GM19193 (cell line): ENCODE measurements around the gene TIMD4.

ENCODE experiments used
- POLR2A ChIP-seq: IDR thresholded peaks from 4 replicates; pipeline ENCODE4 v1.6.1; 2011; ENCODE audit not compliant: insufficient read depth, insufficient read length; ENCODE audit errors: extremely low read depth

TIMD4 gene

DNA sequence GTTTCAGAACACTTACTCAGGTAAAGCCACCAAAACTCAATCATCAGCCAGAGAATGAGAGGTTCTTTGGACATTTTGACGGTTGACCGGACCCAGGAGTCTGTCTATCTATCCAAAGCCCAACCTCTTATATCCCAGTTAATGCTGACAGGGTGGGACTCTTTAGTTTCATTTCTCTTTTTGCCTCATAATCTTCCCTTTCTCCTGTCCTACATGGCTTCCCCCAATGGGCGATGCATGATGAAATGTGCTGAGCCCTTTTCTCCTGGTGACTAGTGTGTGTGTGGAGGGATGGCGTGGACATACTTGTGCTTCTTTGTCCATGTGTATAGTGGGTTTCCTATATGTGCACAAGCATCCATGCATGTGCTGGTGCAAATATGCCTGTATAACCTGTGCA, at the start of gene TIMD4:
TSS of gene TIMD4 (minus strand) at position 102 of the 400 bp plus-strand sequence. CDS start at position 74, 28 bp downstream.
- TF ChIP-seq POLR2A: no peak

GRCh38 chr5:157006262-157006661, 43.2 kb upstream of the TIMD4 start:
- no peak for TF ChIP-seq POLR2A

- no peak for TF ChIP-seq POLR2A
These were observed 42.0 kb upstream of the TIMD4 start for GRCh38 chr5:157004893-157005551.

DNA sequence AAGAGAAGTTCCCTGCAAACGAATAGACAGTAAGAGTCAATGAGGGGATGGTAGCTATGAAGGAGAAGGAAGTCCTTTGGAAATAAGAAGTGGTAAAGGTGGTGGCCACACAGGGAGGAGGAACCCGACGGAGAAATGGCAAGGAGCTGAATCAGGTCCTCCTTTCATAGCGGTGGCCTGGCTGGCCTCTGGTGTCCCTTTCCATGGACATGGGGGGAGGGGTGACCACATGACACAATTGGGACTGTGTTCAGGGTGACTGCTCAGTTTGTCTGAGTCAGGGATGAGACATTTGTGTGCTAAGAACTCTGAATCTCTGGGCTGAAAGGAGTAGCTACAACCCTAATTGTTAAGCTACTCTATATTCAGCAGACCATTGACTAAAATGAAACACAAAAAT, 28.7 kb upstream of the TIMD4 start:
- TF ChIP-seq POLR2A: no peak

DNA sequence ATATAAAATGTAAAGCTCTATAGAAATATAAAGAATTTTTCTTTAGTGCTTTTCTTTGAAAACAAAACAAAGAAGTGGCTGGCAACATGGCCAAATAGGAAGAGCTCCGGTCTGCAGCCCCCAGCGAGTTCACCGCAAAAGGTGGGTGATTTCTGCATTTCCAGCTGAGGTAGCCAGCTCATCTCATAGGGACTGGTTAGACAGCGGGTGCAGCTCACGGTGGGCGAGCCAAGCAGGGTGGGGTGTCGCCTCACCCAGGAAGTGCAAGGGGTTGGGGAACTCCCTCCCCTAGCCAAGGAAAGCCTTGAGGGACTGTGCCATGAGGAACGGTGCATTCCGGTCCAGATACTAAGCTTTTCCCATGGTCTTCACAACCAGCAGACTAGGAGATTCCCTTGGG, 21.0 kb upstream of the TIMD4 start:
- TF ChIP-seq POLR2A: no peak

DNA sequence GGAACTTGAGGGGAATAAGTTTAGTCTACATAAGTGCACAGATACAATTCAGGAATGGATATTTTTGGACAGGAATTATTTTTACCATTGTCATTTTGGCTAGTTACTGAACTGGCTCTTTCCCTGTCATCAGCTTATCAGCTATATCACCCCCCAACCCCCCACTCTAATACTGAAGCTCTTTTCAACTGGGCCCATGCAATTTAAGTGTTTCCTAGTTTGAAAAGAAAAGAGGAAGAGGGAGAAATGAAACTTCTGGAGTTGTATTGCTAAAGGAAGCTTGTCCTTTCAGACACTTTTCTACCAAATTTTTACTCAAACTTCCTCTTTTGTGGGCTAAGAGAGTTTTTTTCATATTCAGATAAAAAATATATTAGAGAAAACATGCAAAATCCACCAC, 18.5 kb upstream of the TIMD4 start:
- TF ChIP-seq POLR2A: no peak

DNA sequence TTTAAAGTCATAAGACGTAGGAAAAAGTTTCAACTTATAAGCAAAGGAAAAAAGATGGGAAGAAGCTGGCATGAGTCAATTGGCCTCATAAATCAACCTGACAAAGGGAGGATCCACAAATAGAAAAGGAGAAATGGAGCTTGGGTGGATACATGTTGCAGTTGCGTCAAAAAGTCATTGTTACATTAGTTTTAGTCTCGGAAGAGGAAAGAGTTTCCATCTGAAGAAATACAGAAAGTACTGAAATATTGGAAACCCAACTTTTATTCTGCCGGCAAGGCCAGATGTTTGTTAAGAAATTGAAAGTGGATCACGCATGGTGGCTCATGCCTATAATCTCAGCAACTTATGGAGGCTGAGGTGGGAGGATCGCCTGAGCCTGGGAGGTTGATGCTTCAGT, 11.3 kb upstream of the TIMD4 start:
- TF ChIP-seq POLR2A: no peak

GRCh38 chr5:156971848-156972525, 9.0 kb upstream of the TIMD4 start:
- no peak for TF ChIP-seq POLR2A

DNA sequence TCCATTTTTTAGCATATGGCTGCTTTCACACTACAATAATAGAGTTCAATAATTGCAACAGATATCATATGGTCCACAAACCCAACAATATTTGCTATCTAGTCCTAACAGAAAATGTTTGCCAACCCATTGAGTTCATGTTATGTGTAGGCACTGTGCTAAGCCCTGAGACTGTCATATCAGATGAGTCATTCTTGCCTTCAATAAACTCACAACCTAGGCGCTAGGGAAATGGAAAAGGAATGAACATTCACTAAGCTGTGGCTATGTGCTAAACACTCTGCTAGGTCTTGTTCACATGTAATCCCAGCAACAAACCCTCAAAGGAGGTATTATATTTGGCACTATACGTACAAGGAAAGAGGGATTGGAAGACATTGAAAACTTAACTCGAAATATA, 8.4 kb upstream of the TIMD4 start:
- TF ChIP-seq POLR2A: no peak

DNA sequence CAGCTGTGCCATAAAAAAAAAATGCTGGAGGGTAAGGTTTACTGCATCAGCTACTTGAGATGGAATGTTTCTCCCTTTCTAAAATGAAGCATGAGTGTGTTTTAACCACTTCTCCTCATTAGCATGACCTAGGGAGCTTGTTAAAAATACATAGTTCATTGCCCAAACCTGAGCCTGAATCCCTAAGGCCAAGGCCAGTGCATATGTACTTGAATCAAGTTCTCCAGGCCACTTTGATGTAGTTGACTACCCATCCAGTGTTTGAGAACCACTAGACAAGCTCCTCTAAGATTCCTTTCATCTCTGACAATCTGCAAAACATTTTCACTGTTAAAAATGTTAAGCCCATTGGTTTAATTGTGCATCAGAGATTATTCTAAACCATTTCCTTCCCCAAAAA, 6.7 kb downstream of the TIMD4 start:
- no peak for TF ChIP-seq POLR2A

- TF ChIP-seq POLR2A: no peak
These were observed 11.7 kb downstream of the TIMD4 start for GRCh38 chr5:156951359-156951758.

DNA sequence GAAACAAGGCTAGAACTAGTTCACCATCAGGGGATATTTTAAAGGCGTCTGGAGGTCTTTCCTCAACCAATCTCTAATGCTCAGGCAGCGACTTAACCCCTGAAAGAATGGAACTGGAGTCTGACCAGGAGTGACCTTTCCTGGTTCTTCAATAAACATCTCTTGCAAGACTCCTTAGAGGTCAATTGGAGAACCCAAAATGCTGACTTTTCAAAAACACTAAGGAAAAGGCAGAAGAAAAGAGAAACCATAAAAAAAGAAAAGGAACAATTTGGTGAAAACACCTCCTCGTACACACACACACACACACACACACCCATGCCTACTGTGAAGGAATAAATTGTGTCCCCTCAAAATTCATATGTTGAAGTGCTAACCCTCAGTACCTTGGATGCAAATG, 12.3 kb downstream of the TIMD4 start:
- TF ChIP-seq POLR2A: no peak

- no peak for TF ChIP-seq POLR2A
These were observed 13.6 kb downstream of the TIMD4 start for GRCh38 chr5:156949424-156949823.

GRCh38 chr5:156947925-156948324, 15.1 kb downstream of the TIMD4 start:
- no peak for TF ChIP-seq POLR2A

DNA sequence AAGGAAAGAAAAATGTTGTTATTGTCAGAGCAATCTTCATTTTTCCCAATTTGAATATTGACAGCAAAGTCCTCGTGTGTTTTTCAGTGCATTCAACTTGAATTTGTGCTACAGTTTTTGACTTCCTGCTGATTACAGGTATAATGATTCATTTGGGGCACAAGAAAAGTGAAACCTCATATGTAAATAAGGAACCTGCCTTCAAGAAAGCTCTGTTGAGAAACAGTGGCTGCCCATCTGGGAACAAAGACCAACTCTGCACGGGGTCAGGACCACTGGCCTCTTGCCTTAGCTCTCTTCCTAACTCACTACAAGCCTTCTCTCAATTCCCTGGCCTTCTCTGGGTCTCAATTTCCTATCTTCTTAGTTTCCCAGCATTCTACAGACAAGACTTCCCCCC, 21.0 kb downstream of the TIMD4 start:
- TF ChIP-seq POLR2A: no peak

- no peak for TF ChIP-seq POLR2A
These were observed 26.1 kb downstream of the TIMD4 start for GRCh38 chr5:156936972-156937371.

GRCh38 chr5:156934450-156935211, 28.4 kb downstream of the TIMD4 start:
- TF ChIP-seq POLR2A: no peak
